NCI-H128 (cell line): Measurements from ENCODE around the gene RRP8.
A peak's percentile ranks its signal among the peaks of the same experiment; 100 is the strongest.

ENCODE experiments used
- DNase-seq: peaks from one replicate; lab custom pipeline; 2025; ENCODE audit not compliant: unreplicated experiment; lab: John Stamatoyannopoulos, UW

Gene RRP8

GRCh38 chr11:6602096-6602940 is 1.1 kb downstream of the RRP8 start:
- no peak for DNase-seq

- no peak for DNase-seq
Observed at GRCh38 chr11:6601041-6601461, 2.4 kb downstream of the RRP8 start.

GRCh38 chr11:6599881-6600390 is 3.5 kb downstream of the RRP8 start:
- no peak for DNase-seq

GRCh38 chr11:6599449-6599848 is 4.0 kb downstream of the RRP8 start:
- DNase-seq: no peak

GRCh38 chr11:6598555-6598954 is 4.9 kb downstream of the RRP8 start:
- DNase-seq: no peak

- DNase-seq: no peak
Observed at GRCh38 chr11:6596239-6596877, 7.1 kb downstream of the RRP8 start.

GRCh38 chr11:6594142-6594768 is 9.2 kb downstream of the RRP8 start:
- no peak for DNase-seq

GRCh38 chr11:6588018-6588417 is 15.4 kb downstream of the RRP8 start:
- DNase-seq: no peak

- DNase-seq: no peak
Observed at GRCh38 chr11:6587360-6587953, 16.0 kb downstream of the RRP8 start.

GRCh38 chr11:6586434-6587359 is 16.7 kb downstream of the RRP8 start:
- no peak for DNase-seq

GRCh38 chr11:6584528-6584927 is 18.9 kb downstream of the RRP8 start:
- DNase-seq: no peak

- no peak for DNase-seq
Observed at GRCh38 chr11:6583584-6583983, 19.8 kb downstream of the RRP8 start.

GRCh38 chr11:6579681-6580080 is 23.7 kb downstream of the RRP8 start:
- DNase-seq: no peak

- no peak for DNase-seq
Observed at GRCh38 chr11:6578134-6578533, 25.3 kb downstream of the RRP8 start.

GRCh38 chr11:6576471-6577373 is 26.7 kb downstream of the RRP8 start:
- peak; percentile 30 for DNase-seq

GRCh38 chr11:6574816-6575715 is 28.4 kb downstream of the RRP8 start:
- no peak for DNase-seq

GRCh38 chr11:6572215-6572614 is 31.2 kb downstream of the RRP8 start:
- DNase-seq: no peak

- no peak for DNase-seq
Observed at GRCh38 chr11:6571434-6572008, 31.9 kb downstream of the RRP8 start.
